Umbilical cord (tissue), 2 donors: ENCODE results near the gene DKK2. TPM values are rescaled to one million over a fixed set of nuclear protein-coding genes. Genes with fewer than 3 reads are reported as not detected.

Source experiments
- DNase-seq: peaks from one replicate; pipeline ENCODE4 v3.0.0-alpha.2; 2015; ENCODE audit warnings: low spot score
- total RNA-seq: library from RNA; depleted of rRNA; stranded (reverse); fragments of >200 nt; gene quantifications from one replicate; pipeline ENCODE4 v1.2.3, GENCODE V29; 2014; ENCODE audit warnings: low replicate concordance; ENCODE audit not compliant: insufficient read depth

DKK2 gene
- total RNA-seq, 1 donor from 2014 or later = 179 TPM

- peak; percentile 64 for DNase-seq
Observed at GRCh38 chr4:107017443-107018343, 18.4 kb downstream of the DKK2 start.

GRCh38 chr4:107011312-107011711 is 24.8 kb downstream of the DKK2 start:
- no peak for DNase-seq

GRCh38 chr4:107009196-107009968 is 26.7 kb downstream of the DKK2 start:
- DNase-seq = no peak

- DNase-seq = no peak
Observed at GRCh38 chr4:107008115-107008514, 28.0 kb downstream of the DKK2 start.

- no peak for DNase-seq
Observed at GRCh38 chr4:107006218-107006617, 29.9 kb downstream of the DKK2 start.

- peak; percentile 52 for DNase-seq
Observed at GRCh38 chr4:106996490-106996889, 39.6 kb downstream of the DKK2 start.

GRCh38 chr4:106993827-106994226 is 42.3 kb downstream of the DKK2 start:
- no peak for DNase-seq

GRCh38 chr4:106987311-106987710 is 48.8 kb downstream of the DKK2 start:
- no peak for DNase-seq

- DNase-seq = peak; percentile 33
Observed at GRCh38 chr4:106986486-106986885, 49.6 kb downstream of the DKK2 start.

GRCh38 chr4:106985830-106986229 is 50.3 kb downstream of the DKK2 start:
- DNase-seq = no peak

- DNase-seq = no peak
Observed at GRCh38 chr4:106982711-106983211, 53.4 kb downstream of the DKK2 start.

GRCh38 chr4:106981431-106981830 is 54.7 kb downstream of the DKK2 start:
- DNase-seq = no peak

GRCh38 chr4:106979476-106979875 is 56.6 kb downstream of the DKK2 start:
- DNase-seq = no peak

GRCh38 chr4:106978046-106978774 is 57.9 kb downstream of the DKK2 start:
- DNase-seq = no peak

GRCh38 chr4:106971636-106972035 is 64.5 kb downstream of the DKK2 start:
- no peak for DNase-seq

- no peak for DNase-seq
Observed at GRCh38 chr4:106967892-106968291, 68.2 kb downstream of the DKK2 start.

GRCh38 chr4:106953036-106953705 is 82.9 kb downstream of the DKK2 start:
- no peak for DNase-seq

- no peak for DNase-seq
Observed at GRCh38 chr4:106951891-106952290, 84.2 kb downstream of the DKK2 start.

GRCh38 chr4:106941841-106942240 is 94.3 kb downstream of the DKK2 start:
- DNase-seq = no peak

GRCh38 chr4:106930522-106930921 is 105.6 kb downstream of the DKK2 start:
- DNase-seq = no peak

GRCh38 chr4:106929248-106929647 is 106.9 kb downstream of the DKK2 start:
- no peak for DNase-seq
